RWPE1 (cell line): ENCODE data around the gene IL20RA.

Source experiments
- CTCF ChIA-PET: fragments of 350-600 bp; sonication (Branson Sonifier 250); formaldehyde crosslinking; extraction: SDS; loops from one replicate; lab custom pipeline; 2021; lab: Yijun Ruan, JAX
- POLR2A ChIA-PET: fragments of 400-600 bp; formaldehyde crosslinking; extraction: SDS; loops from one replicate; lab custom pipeline; 2020; ENCODE audit warnings: antibody characterized with exemption; ENCODE audit not compliant: low non-redundant PET; lab: Yijun Ruan, JAX
- DNase-seq: peaks from one replicate; pipeline ENCODE4 v3.0.0; 2012; ENCODE audit warnings: low spot score
- H3K27ac ChIP-seq: fragments of 450-650 bp; 2 replicates; pipeline ENCODE4 v1.5.1; 2017
- TF ChIP-seq, protein P1 (sequence below): fragments of 450-650 bp; conservative IDR thresholded peaks from 2 replicates; pipeline ENCODE4 v1.5.1; 2017; ENCODE audit warnings: low read depth, mild to moderate bottlenecking

Gene IL20RA

GRCh38 chr6:136959471-136959891, 85.3 kb downstream of the IL20RA start:
- ChIA-PET POLR2A (no interaction called here), CTCF (interaction anchor here (0.9 kb wide), 1 partner anchor 54 kb away, joined by 3 read pairs; no protein-coding TSS in a partner anchor)
- no peak for DNase-seq
- H3K27ac ChIP-seq = no peak overlapping the region
- TF ChIP-seq, protein P1, sequence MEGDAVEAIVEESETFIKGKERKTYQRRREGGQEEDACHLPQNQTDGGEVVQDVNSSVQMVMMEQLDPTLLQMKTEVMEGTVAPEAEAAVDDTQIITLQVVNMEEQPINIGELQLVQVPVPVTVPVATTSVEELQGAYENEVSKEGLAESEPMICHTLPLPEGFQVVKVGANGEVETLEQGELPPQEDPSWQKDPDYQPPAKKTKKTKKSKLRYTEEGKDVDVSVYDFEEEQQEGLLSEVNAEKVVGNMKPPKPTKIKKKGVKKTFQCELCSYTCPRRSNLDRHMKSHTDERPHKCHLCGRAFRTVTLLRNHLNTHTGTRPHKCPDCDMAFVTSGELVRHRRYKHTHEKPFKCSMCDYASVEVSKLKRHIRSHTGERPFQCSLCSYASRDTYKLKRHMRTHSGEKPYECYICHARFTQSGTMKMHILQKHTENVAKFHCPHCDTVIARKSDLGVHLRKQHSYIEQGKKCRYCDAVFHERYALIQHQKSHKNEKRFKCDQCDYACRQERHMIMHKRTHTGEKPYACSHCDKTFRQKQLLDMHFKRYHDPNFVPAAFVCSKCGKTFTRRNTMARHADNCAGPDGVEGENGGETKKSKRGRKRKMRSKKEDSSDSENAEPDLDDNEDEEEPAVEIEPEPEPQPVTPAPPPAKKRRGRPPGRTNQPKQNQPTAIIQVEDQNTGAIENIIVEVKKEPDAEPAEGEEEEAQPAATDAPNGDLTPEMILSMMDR = no peak

DNA sequence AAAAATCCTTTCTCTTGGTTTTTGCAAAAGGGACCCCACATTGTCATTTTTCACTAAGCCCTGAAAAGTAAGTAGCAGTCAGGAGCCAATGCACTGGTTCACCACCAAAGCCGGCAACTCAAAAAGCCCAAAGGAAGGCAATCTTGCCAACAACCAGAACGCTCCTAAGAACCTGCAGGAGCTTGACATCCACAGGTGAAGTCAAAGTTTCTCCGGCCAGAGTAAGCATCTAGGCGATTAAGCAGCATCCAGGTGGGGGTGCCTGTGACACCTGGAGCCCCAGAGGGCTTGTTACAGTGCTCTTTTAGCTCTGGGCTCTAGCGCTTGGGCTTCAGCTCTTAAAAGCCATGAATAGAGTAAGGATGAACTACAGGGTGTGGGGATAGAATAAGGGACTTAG, 86.6 kb downstream of the IL20RA start:
- no peak for DNase-seq
- TF ChIP-seq, protein P1 = no peak
- POLR2A ChIA-PET = no interaction called here
- no peak overlapping the region for H3K27ac ChIP-seq
- CTCF ChIA-PET = no interaction called here

DNA sequence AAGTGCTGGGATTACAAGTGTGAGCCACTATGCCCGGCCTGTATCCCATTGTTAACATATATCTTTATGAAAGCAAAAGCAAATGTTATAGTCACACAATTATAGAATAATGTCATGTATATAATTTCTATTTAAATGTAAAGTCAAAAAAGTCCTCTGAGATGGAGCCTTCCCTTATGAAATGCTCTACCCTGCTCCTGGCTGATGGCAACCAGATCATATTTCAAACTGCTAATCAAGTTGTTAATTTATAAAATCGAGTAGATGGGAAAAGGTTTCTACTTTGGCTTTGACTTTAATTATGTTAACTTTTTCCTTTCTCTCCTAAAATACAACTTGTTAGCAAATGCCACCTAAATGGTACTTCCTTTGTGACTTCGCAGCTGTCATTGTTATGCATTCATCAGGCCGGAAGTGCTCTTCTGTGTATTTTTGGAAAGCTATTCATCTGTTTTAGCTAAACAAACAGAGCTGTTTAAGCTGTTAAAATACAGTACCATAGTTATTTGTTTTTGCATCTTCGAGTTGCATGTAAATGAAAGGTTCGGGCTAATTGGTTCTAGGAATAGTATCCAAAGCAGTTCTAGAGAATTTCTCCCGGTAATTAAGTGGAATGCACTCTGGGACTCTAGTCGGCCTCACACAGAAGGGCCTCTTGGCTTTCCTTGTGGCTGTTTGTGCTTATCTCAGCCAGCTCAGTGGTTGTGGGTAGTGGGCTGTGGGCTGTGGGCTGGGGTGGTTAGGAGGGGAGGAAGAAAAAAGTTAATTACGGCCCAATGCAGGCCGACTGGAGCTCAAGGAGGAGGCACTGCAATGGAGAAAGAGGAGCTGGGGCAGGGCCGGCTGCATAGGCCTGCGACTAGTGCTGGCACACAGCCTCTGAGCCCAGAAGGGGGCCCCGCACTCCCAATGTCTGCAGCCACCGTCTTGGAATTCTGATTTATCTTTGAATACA, 87.9 kb downstream of the IL20RA start:
- POLR2A ChIA-PET = no interaction called here
- H3K27ac ChIP-seq = no peak overlapping the region
- DNase-seq = no peak
- TF ChIP-seq, protein P1 = no peak
- CTCF ChIA-PET = interaction anchor here (0.6 kb wide), 2 partner anchors 9 to 424 kb away, joined by 3 to 4 read pairs; no protein-coding TSS in a partner anchor

DNA sequence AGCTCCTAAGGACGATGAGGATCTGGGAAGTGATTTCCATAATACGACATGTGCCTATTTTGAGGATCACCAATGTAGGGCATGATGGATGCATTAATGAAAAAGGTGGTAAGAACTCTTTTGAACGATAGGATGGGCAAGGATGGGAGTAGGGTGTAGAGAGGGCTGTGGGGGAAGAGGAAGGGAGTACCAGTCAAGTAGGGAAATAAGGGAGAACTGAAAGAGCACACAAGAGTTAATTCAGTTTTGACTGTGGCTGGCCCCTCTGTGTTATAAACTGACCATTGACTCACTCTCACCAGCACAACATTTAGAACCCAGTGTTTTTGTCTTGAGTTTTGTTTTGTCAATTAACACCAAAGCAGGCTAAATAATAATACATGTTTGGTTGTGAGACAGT, 89.6 kb downstream of the IL20RA start:
- TF ChIP-seq, protein P1 = no peak
- CTCF ChIA-PET = no interaction called here
- H3K27ac ChIP-seq = no peak overlapping the region
- no peak for DNase-seq
- POLR2A ChIA-PET = no interaction called here

DNA sequence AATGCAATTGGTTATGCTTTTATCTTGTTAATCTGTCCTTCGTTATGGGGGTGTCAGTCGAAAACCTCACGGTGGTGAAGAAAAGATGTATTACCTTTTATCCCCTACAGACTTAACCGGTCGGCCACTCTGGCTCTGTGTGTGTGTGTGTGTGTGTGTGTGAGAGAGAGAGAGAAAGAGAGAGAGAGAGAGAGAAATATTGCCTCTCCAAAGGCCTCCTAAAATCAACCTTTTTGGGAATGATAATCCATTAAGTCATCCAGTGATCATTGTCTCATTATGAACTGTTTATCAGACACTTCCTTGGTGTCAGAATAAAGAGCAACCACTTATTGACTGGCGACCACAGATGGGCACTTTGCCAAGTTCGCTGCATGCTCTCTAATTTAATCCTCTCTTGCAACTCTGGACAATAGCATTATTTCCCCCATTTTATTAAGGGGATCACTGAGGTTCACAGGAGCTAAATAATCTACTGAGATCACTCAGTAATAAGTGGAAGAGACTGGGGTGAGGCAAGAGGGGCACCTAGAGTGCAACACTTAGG, 92.0 kb downstream of the IL20RA start:
- TF ChIP-seq, protein P1 = no peak
- no peak overlapping the region for H3K27ac ChIP-seq
- no peak for DNase-seq
- ChIA-PET POLR2A (no interaction called here), CTCF (no interaction called here)

- no peak for DNase-seq
- no peak overlapping the region for H3K27ac ChIP-seq
- ChIA-PET CTCF (no interaction called here), POLR2A (no interaction called here)
- TF ChIP-seq, protein P1 = no peak
Observed at GRCh38 chr6:136950436-136951126, 94.2 kb downstream of the IL20RA start.
